Adrenal gland (tissue), 5 donors: ENCODE results near the gene NOL4L.

Source experiments
- POLR2A ChIP-seq, 2 donors: fragments of 450-650 bp; IDR thresholded peaks; one replicate each; pipeline ENCODE4 v1.6.1; 2017; ENCODE audit warnings: antibody characterized with exemption in 2 of 2, mild to moderate bottlenecking in 2 of 2, moderate library complexity in 1 of 2
- TF ChIP-seq, protein P1 (sequence below), 6 experiments: fragments of 450-650 bp in 4 of 6; fragments of 200-600 bp in 2 of 6; sonication (generic) in 1 of 6; IDR thresholded peaks; 1 replicate in 5 of 6; 2 replicates in 1 of 6; pipeline versions ENCODE4 v1.5.1 to v1.8.0; 2016 to 2021; ENCODE audit warnings: antibody characterized with exemption in 6 of 6, mild to moderate bottlenecking in 2 of 6, moderate library complexity in 1 of 6
- donor health status: DM: no; HTN: no; CAD: no.

DNA sequence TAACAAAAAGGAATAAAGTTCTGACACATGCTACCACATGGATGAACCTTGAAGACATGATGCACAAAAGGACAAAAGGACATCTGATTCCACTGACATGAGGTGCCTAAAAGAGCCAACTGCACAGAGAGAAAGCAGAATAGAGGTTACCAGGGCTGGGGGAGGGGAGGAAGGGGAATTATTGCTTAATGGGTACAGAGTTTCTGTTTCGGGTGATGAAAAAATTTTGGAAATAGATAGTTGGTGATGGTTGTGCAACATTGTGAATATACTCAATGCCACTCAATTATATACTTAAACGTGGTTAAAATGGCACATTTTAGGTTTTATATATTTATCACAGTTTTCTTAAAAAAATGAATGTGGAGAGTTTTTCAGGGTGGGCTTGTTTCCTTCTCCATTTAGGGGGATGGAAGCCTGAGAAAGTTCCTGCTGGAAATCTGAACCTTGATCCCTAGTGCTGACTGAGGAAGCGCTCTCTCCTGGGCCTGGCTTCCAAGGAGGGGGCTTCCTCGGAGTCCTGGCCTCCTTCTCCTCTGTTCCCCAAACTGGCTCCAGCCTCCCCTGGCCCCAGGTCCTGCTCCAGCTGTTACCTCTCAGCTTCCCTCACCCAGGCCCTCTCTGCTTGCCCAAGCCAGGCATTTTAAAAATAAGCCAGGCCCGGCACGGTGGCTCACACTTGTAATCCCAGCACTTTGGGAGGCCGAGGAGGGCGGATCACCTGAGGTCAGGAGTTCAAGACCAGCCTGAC lies 79.2 kb downstream of the NOL4L start:
- TF ChIP-seq, protein P1, sequence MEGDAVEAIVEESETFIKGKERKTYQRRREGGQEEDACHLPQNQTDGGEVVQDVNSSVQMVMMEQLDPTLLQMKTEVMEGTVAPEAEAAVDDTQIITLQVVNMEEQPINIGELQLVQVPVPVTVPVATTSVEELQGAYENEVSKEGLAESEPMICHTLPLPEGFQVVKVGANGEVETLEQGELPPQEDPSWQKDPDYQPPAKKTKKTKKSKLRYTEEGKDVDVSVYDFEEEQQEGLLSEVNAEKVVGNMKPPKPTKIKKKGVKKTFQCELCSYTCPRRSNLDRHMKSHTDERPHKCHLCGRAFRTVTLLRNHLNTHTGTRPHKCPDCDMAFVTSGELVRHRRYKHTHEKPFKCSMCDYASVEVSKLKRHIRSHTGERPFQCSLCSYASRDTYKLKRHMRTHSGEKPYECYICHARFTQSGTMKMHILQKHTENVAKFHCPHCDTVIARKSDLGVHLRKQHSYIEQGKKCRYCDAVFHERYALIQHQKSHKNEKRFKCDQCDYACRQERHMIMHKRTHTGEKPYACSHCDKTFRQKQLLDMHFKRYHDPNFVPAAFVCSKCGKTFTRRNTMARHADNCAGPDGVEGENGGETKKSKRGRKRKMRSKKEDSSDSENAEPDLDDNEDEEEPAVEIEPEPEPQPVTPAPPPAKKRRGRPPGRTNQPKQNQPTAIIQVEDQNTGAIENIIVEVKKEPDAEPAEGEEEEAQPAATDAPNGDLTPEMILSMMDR (IDR thresholded peaks at IDR 0.05) = no peak
- no peak for TF ChIP-seq POLR2A (IDR thresholded peaks at IDR 0.05)
